Right lobe of liver (tissue), 6 donors: Measurements from ENCODE around the gene MAP4K4. TPM values are rescaled to one million over a fixed set of nuclear protein-coding genes. Genes with fewer than 3 reads are reported as not detected.

ENCODE experiments used
- ATAC-seq, 4 donors: fragments of 200-7000 bp; cut with Tn5 transposase; one replicate each; pipeline ENCODE4 v1.9.1; 2020; ENCODE audit warnings: mild to moderate bottlenecking in 4 of 4, moderate library complexity in 4 of 4
- DNase-seq, 3 donors: peaks; one replicate each; pipeline ENCODE4 v3.0.0-alpha.2; 2020
- H3K27ac ChIP-seq, 3 donors: fragments of 200-600 bp; one replicate each; pipeline ENCODE4 v1.8.0; 2022
- H3K27me3 ChIP-seq, 2 donors: fragments of 200-600 bp; one replicate each; pipeline ENCODE4 v1.8.0; 2022
- H3K36me3 ChIP-seq, 4 donors: fragments of 200-600 bp; sonication (generic) in 1 of 4; one replicate each; pipeline versions ENCODE4 v1.5.1 to v1.8.0; 2017 to 2022; ENCODE audit warnings: control low read depth in 1 of 4
- H3K4me1 ChIP-seq, 4 donors: fragments of 200-600 bp; sonication (generic) in 1 of 4; one replicate each; pipeline versions ENCODE4 v1.5.1 to v1.8.0; 2017 to 2022; ENCODE audit warnings: control low read depth in 1 of 4
- H3K4me3 ChIP-seq, 3 donors: fragments of 200-600 bp; one replicate each; pipeline ENCODE4 v1.8.0; 2022
- H3K9me3 ChIP-seq, 4 donors: fragments of 200-600 bp; sonication (generic) in 1 of 4; one replicate each; pipeline versions ENCODE4 v1.5.1 to v1.8.0; 2017 to 2022; ENCODE audit warnings: control low read depth in 1 of 4
- CTCF ChIP-seq, 4 donors: fragments of 200-600 bp in 3 of 4; fragments of 450-650 bp in 1 of 4; IDR thresholded peaks; one replicate each; pipeline versions ENCODE4 v1.5.1 to v1.8.0; 2016 to 2022; ENCODE audit warnings: antibody characterized with exemption in 4 of 4, mild to moderate bottlenecking in 2 of 4
- POLR2A ChIP-seq: fragments of 450-650 bp; IDR thresholded peaks from one replicate; pipeline ENCODE4 v1.6.1; 2017; ENCODE audit warnings: antibody characterized with exemption, mild to moderate bottlenecking
- WGBS: methylation state at CpG from one replicate; pipeline ENCODE4 v1.1.6; 2018; ENCODE audit warnings: low coverage, low lambda C conversion rate; ENCODE audit not compliant: insufficient coverage; ENCODE audit errors: missing lambda C conversion rate; 5-methylcytosine and 5-hydroxymethylcytosine counted together
- intact Hi-C, 2 donors: fragments of 100-400 bp; cut with DNase I; formaldehyde crosslinking; loops; one replicate each; pipeline versions ENCODE4 v1.11.2 to v1.14.1; 2022
- total RNA-seq, 6 experiments: library from RNA; depleted of rRNA in 2 of 6; stranded (reverse); fragments of >200 nt in 2 of 6; fragmentation: NEBNext Ultra II Directional in 3 of 6; extraction: Animal tissue kit (Norgen Biotek cat#: 25700) in 3 of 6; gene quantifications; one replicate each; pipeline versions ENCODE4 v1.1.0 to v1.2.4, GENCODE V29; 2016 to 2023
- donor health status: DM: no; HTN: yes; CAD: no.
- donor health status: DM: no; HTN: no; CAD: no.
- donor health status: DM: no; HTN: no; CAD: no.
- donor health status: DM: no; HTN: yes; CAD: no.
- donor health status: DM: no; HTN: yes; CAD: no.

The MAP4K4 gene
- total RNA-seq, 6 experiments from 2014 or later, result 29.8 to 36.5 (median 31.1) TPM

- Histone ChIP-seq H3K4me3 (no peak overlapping the region), H3K9me3 (no peaks in the 10 kb centered on the region), H3K4me1 (no peaks in the 10 kb centered on the region), H3K27ac (no peak overlapping the region), H3K27me3 (no peaks in the 10 kb centered on the region), H3K36me3 (peaks cover 4 to 85% (median 31%) of the 10 kb centered on the region in 4 donors)
- intact Hi-C loops, result no loop called here
- no peak for TF ChIP-seq CTCF (IDR thresholded peaks at IDR 0.05)
- no peak for TF ChIP-seq POLR2A
- DNase-seq (no peak), ATAC-seq (no peak)
- 80% methylated on average over 3 of the region's 3 CpGs for WGBS
These were observed 176.6 kb downstream of the MAP4K4 start for GRCh38 chr2:101874069-101874468.

GRCh38 chr2:101879466-101879865 lies 182.0 kb downstream of the MAP4K4 start:
- no peaks in the 10 kb centered on the region for H3K9me3 ChIP-seq
- DNase-seq (no peak), ATAC-seq (no peak)

GRCh38 chr2:101881131-101881530 lies 183.6 kb downstream of the MAP4K4 start:
- intact Hi-C loops, result no loop called here
- Histone ChIP-seq H3K36me3 (peaks cover 0 to 23% (median 8%) of the 10 kb centered on the region in 4 donors), H3K4me3 (no peak overlapping the region), H3K27ac (no peak overlapping the region), H3K9me3 (no peaks in the 10 kb centered on the region), H3K4me1 (peaks cover 0 to 6% (median 0%) of the 10 kb centered on the region in 4 donors), H3K27me3 (no peaks in the 10 kb centered on the region)
- ATAC-seq, result no peak
- no peak for DNase-seq
- no peak for TF ChIP-seq POLR2A
- TF ChIP-seq CTCF (IDR thresholded peaks at IDR 0.05), result no peak

More at GRCh38 chr2:101879466-101879865, 182.0 kb downstream of the MAP4K4 start:
- no peak for TF ChIP-seq CTCF (IDR thresholded peaks at IDR 0.05)
- no peak for TF ChIP-seq POLR2A
- H3K27me3 ChIP-seq, result no peaks in the 10 kb centered on the region
- H3K27ac ChIP-seq, result no peak overlapping the region
- intact Hi-C loops, result no loop called here
- no peak overlapping the region for H3K4me3 ChIP-seq
- peaks cover 0 to 6% (median 0%) of the 10 kb centered on the region in 4 donors for H3K4me1 ChIP-seq
- H3K36me3 ChIP-seq, result peaks cover 0 to 39% (median 10%) of the 10 kb centered on the region in 4 donors

- Histone ChIP-seq H3K9me3 (no peaks in the 10 kb centered on the region), H3K4me3 (no peak overlapping the region), H3K27ac (no peak overlapping the region), H3K36me3 (peaks cover 0 to 17% (median 5%) of the 10 kb centered on the region in 4 donors), H3K27me3 (no peaks in the 10 kb centered on the region), H3K4me1 (peaks cover 0 to 6% (median 0%) of the 10 kb centered on the region in 4 donors)
- WGBS, result 98% methylated on average over 4 of the region's 4 CpGs
- intact Hi-C loops, result no loop called here
- DNase-seq (no peak), ATAC-seq (no peak)
- no peak for TF ChIP-seq POLR2A
- TF ChIP-seq CTCF (IDR thresholded peaks at IDR 0.05), result no peak
These were observed 185.3 kb downstream of the MAP4K4 start for GRCh38 chr2:101882769-101883307.

GRCh38 chr2:101883860-101884259 lies 186.4 kb downstream of the MAP4K4 start:
- ATAC-seq, result peak; percentile 93 to 96 (median 94)
- intact Hi-C loops, result no loop called here
- Histone ChIP-seq H3K4me1 (peaks cover 0 to 8% (median under 1%) of the 10 kb centered on the region in 4 donors), H3K27ac (peak overlapping the region in 1 of 3 donors; percentile 20), H3K36me3 (peaks cover 0 to 12% (median 5%) of the 10 kb centered on the region in 4 donors), H3K9me3 (no peaks in the 10 kb centered on the region), H3K27me3 (no peaks in the 10 kb centered on the region), H3K4me3 (no peak overlapping the region)
- TF ChIP-seq CTCF (IDR thresholded peaks at IDR 0.05) (peak; percentile 66 to 86 (median 72)), POLR2A (no peak)
- no peak for DNase-seq
- 12% methylated on average over 3 of the region's 3 CpGs for WGBS
